A673 (cell line): ENCODE results near the gene ATG5. TPM values are rescaled to one million over a fixed set of nuclear protein-coding genes. Genes with fewer than 3 reads are reported as not detected.

ENCODE experiments used
- BruUV-seq: library from RNA; stranded (reverse); fragments of 400-500 nt; replicated peaks from 2 replicates; lab custom pipeline; 2021; lab: Mats Ljungman, UMichigan
- CTCF ChIA-PET: fragments of 300-600 bp; sonication (Branson Sonifier 250); formaldehyde crosslinking; loops from one replicate; lab custom pipeline; 2022; ENCODE audit warnings: antibody characterized with exemption; lab: Charles Lee
- POLR2A ChIA-PET: fragments of 300-600 bp; sonication (Branson Sonifier 250); formaldehyde crosslinking; loops from one replicate; lab custom pipeline; 2022; ENCODE audit warnings: antibody characterized with exemption; ENCODE audit not compliant: low non-redundant PET; lab: Charles Lee
- DNase-seq: peaks from one replicate; pipeline ENCODE4 v3.0.0-alpha.2; 2015; ENCODE audit warnings: low spot score
- H3K27ac ChIP-seq: fragments of 200-600 bp; sonication (generic); 2 replicates; pipeline ENCODE4 v1.5.1; 2016; ENCODE audit warnings: mixed run types, low read depth, mild to moderate bottlenecking, mixed read lengths, antibody characterized with exemption, low read length; ENCODE audit not compliant: poor library complexity, severe bottlenecking
- H3K27me3 ChIP-seq: fragments of 200-600 bp; sonication (generic); replicated peaks from 2 replicates; pipeline ENCODE4 v1.6.1; 2017; ENCODE audit warnings: mixed run types, low read depth, mild to moderate bottlenecking, mixed read lengths, antibody characterized with exemption, low read length; ENCODE audit not compliant: insufficient read depth, poor library complexity
- H3K36me3 ChIP-seq: fragments of 200-600 bp; sonication (generic); 2 replicates; pipeline ENCODE4 v1.6.1; 2016; ENCODE audit warnings: mixed run types, mild to moderate bottlenecking, mixed read lengths, antibody characterized with exemption, low read length; ENCODE audit not compliant: insufficient read depth, poor library complexity, severe bottlenecking
- H3K4me1 ChIP-seq: fragments of 200-600 bp; sonication (generic); 2 replicates; pipeline ENCODE4 v1.6.1; 2017; ENCODE audit warnings: mixed run types, mild to moderate bottlenecking, mixed read lengths, antibody characterized with exemption, low read length; ENCODE audit not compliant: insufficient read depth, poor library complexity, severe bottlenecking
- H3K4me3 ChIP-seq: fragments of 200-600 bp; sonication (generic); 2 replicates; pipeline ENCODE4 v1.5.1; 2016; ENCODE audit warnings: low read depth, mixed run types, mild to moderate bottlenecking, mixed read lengths, low read length; ENCODE audit not compliant: poor library complexity, severe bottlenecking
- H3K9me3 ChIP-seq: fragments of 200-600 bp; sonication (generic); 2 replicates; pipeline ENCODE4 v1.6.1; 2016; ENCODE audit warnings: mixed run types, low read depth, mild to moderate bottlenecking, mixed read lengths, antibody characterized with exemption, low read length; ENCODE audit not compliant: poor library complexity, severe bottlenecking
- CTCF ChIP-seq: fragments of 300-800, 200-600 bp; sonication (generic); conservative IDR thresholded peaks from 2 replicates; pipeline ENCODE4 v1.5.1; 2017; ENCODE audit warnings: low read depth, mild to moderate bottlenecking, antibody characterized with exemption, low read length, moderate library complexity, mixed read lengths
- EZH2 ChIP-seq: fragments of 200-600 bp; sonication (generic); IDR thresholded peaks from 2 replicates; pipeline ENCODE4 v1.6.1; 2017; ENCODE audit warnings: borderline replicate concordance, low read depth, mild to moderate bottlenecking, mixed read lengths, antibody characterized with exemption, low read length; ENCODE audit not compliant: poor library complexity, severe bottlenecking
- intact Hi-C: fragments of 100-400 bp; cut with micrococcal nuclease; formaldehyde crosslinking; loops from one replicate; pipeline ENCODE4 v1.10.0; 2022; ENCODE audit not compliant: unreplicated experiment
- total RNA-seq: library from RNA; stranded (reverse); gene quantifications from 2 replicates; pipeline ENCODE4 v1.2.3, GENCODE V29; 2021

The ATG5 gene
- total RNA-seq, 1 experiment from 2014 or later = 37.0 TPM

- no peaks in the 10 kb centered on the region for H3K4me1 ChIP-seq
- no TSS peak for BruUV-seq
- intact Hi-C loops = no loop called here
Observed at GRCh38 chr6:106143665-106144064, 181.9 kb downstream of the ATG5 start.

GRCh38 chr6:106142876-106143431 is 182.6 kb downstream of the ATG5 start:
- no peaks in the 10 kb centered on the region for H3K9me3 ChIP-seq
- no TSS peak for BruUV-seq
- H3K27ac ChIP-seq = no peak overlapping the region
- H3K27me3 ChIP-seq = no peaks in the 10 kb centered on the region
- no peaks in the 10 kb centered on the region for H3K4me1 ChIP-seq
- TF ChIP-seq CTCF (no peak), EZH2 (no peak)
- intact Hi-C loops = no loop called here
- ChIA-PET CTCF (no interaction called here), POLR2A (no interaction called here)
- no peak overlapping the region for H3K4me3 ChIP-seq
- no peak for DNase-seq
- no peaks in the 10 kb centered on the region for H3K36me3 ChIP-seq

More at GRCh38 chr6:106143665-106144064, 181.9 kb downstream of the ATG5 start:
- no peaks in the 10 kb centered on the region for H3K9me3 ChIP-seq
- ChIA-PET CTCF (no interaction called here), POLR2A (no interaction called here)
- no peak overlapping the region for H3K4me3 ChIP-seq
- TF ChIP-seq EZH2 = no peak
- no peak for TF ChIP-seq CTCF
- H3K36me3 ChIP-seq = no peaks in the 10 kb centered on the region
- no peak overlapping the region for H3K27ac ChIP-seq
- no peaks in the 10 kb centered on the region for H3K27me3 ChIP-seq
- no peak for DNase-seq

- Histone ChIP-seq H3K36me3 (no peaks in the 10 kb centered on the region), H3K4me3 (no peak overlapping the region), H3K4me1 (no peaks in the 10 kb centered on the region), H3K27ac (no peak overlapping the region), H3K9me3 (no peaks in the 10 kb centered on the region), H3K27me3 (no peaks in the 10 kb centered on the region)
- DNase-seq = no peak
- TF ChIP-seq EZH2 (no peak), CTCF (no peak)
- POLR2A ChIA-PET = no interaction called here
- no TSS peak for BruUV-seq
- intact Hi-C loops = no loop called here
- CTCF ChIA-PET = no interaction called here
Observed at GRCh38 chr6:106141441-106142237, 183.9 kb downstream of the ATG5 start.
